B cell (primary cell): Measurements from ENCODE around the gene ANO2. TPM values are rescaled to one million over a fixed set of nuclear protein-coding genes. Genes with fewer than 3 reads are reported as not detected.

Experiments
- ATAC-seq: fragments of 200-7000 bp; cut with Tn5 transposase; one replicate; pipeline ENCODE4 v1.10.0; 2021; ENCODE audit warnings: low read depth, mild to moderate bottlenecking, moderate number of reproducible peaks, moderate library complexity
- CTCF ChIA-PET: fragments of 350-600 bp; sonication (Branson Sonifier 250); formaldehyde crosslinking; loops from one replicate; lab custom pipeline; 2021; ENCODE audit warnings: antibody characterized with exemption, inconsistent platforms; lab: Charles Lee
- POLR2A ChIA-PET: fragments of 350-600 bp; sonication (Branson Sonifier 250); formaldehyde crosslinking; loops from one replicate; lab custom pipeline; 2021; ENCODE audit warnings: antibody characterized with exemption; lab: Charles Lee
- DNase-seq: peaks from one replicate; pipeline ENCODE4 v3.0.0; 2013
- H2AFZ ChIP-seq: 2 replicates; pipeline ENCODE4 v1.6.1; 2012; ENCODE audit warnings: mild to moderate bottlenecking, low read depth, low read length; ENCODE audit not compliant: insufficient read depth, poor library complexity, severe bottlenecking
- H3K27ac ChIP-seq, 2 donors: 1 replicate in 1 of 2; 2 replicates in 1 of 2; pipeline ENCODE4 v1.5.1; 2012 to 2013; ENCODE audit warnings: low read length in 2 of 2, mild to moderate bottlenecking in 2 of 2, moderate library complexity in 1 of 2
- H3K27me3 ChIP-seq, 4 experiments: fragments of 200-600 bp in 1 of 4; sonication (generic) in 1 of 4; replicated peaks in 1 of 4; 1 replicate in 2 of 4; 2 replicates in 2 of 4; pipeline versions ENCODE4 v1.6.1 to v1.7.0; 2013 to 2016; ENCODE audit warnings: low read length in 3 of 4, mild to moderate bottlenecking in 2 of 4, mixed read lengths in 1 of 4, moderate library complexity in 1 of 4; ENCODE audit not compliant: insufficient read depth in 4 of 4, control insufficient read depth in 3 of 4; ENCODE audit errors: control extremely low read depth in 1 of 4
- H3K36me3 ChIP-seq, 2 experiments: replicated peaks in 1 of 2; 1 replicate in 1 of 2; 2 replicates in 1 of 2; pipeline versions ENCODE4 v1.6.1 to v1.7.1; 2013; ENCODE audit warnings: low read length in 1 of 2; ENCODE audit not compliant: insufficient read depth in 2 of 2, control insufficient read depth in 1 of 2; ENCODE audit errors: control extremely low read depth in 1 of 2, extremely low read depth in 1 of 2
- H3K4me1 ChIP-seq, 2 donors: fragments of 200-600 bp in 1 of 2; sonication (generic) in 1 of 2; 1 replicate in 1 of 2; 2 replicates in 1 of 2; pipeline versions ENCODE4 v1.5.1 to v1.6.1; 2013 to 2017; ENCODE audit warnings: low read length in 2 of 2; ENCODE audit not compliant: control insufficient read depth in 2 of 2, insufficient read depth in 2 of 2
- H3K4me2 ChIP-seq: replicated peaks from 2 replicates; pipeline ENCODE3; 2012; ENCODE audit warnings: mild to moderate bottlenecking, low read depth, low read length; ENCODE audit not compliant: poor library complexity, severe bottlenecking
- H3K4me3 ChIP-seq, 5 experiments: fragments of 200-600 bp in 1 of 5; sonication (generic) in 1 of 5; 1 replicate in 3 of 5; 2 replicates in 2 of 5; pipeline versions ENCODE4 v1.5.1 to v1.7.0; 2011 to 2016; ENCODE audit warnings: low read length in 4 of 5, mild to moderate bottlenecking in 4 of 5, low read depth in 2 of 5, control low read depth in 1 of 5, moderate library complexity in 1 of 5; ENCODE audit not compliant: insufficient read depth in 1 of 5; ENCODE audit errors: control extremely low read depth in 1 of 5, extremely low read depth in 1 of 5
- H3K79me2 ChIP-seq: fragments of 200-600 bp; sonication (generic); one replicate; pipeline ENCODE4 v1.6.0; 2016; ENCODE audit warnings: low read length; ENCODE audit not compliant: control insufficient read depth, insufficient read depth
- H3K9ac ChIP-seq: fragments of 200-600 bp; sonication (generic); 2 replicates; pipeline ENCODE4 v1.6.1; 2017; ENCODE audit warnings: mild to moderate bottlenecking, low read length, moderate library complexity
- H3K9me3 ChIP-seq, 3 donors: one replicate each; pipeline versions ENCODE4 v1.6.1 to v1.7.1; 2013; ENCODE audit warnings: low read length in 2 of 3; ENCODE audit not compliant: control insufficient read depth in 2 of 3, insufficient read depth in 1 of 3; ENCODE audit errors: control extremely low read depth in 1 of 3
- H4K20me1 ChIP-seq: 2 replicates; pipeline ENCODE4 v1.6.0; 2012; ENCODE audit warnings: mild to moderate bottlenecking, low read length; ENCODE audit not compliant: insufficient read depth, control insufficient read depth, poor library complexity, severe bottlenecking
- H3K27ac Mint-ChIP-seq: one replicate; pipeline ENCODE4 v1.8.0; 2021; ENCODE audit warnings: mixed read lengths
- H3K27me3 Mint-ChIP-seq: one replicate; pipeline ENCODE4 v1.8.0; 2021; ENCODE audit warnings: mixed read lengths
- H3K4me1 Mint-ChIP-seq: one replicate; pipeline ENCODE4 v1.8.0; 2021; ENCODE audit warnings: mixed read lengths
- H3K4me3 Mint-ChIP-seq: one replicate; pipeline ENCODE4 v1.8.0; 2021; ENCODE audit warnings: mixed read lengths
- H3K9me3 Mint-ChIP-seq: one replicate; pipeline ENCODE4 v1.8.0; 2022; ENCODE audit warnings: mixed read lengths; ENCODE audit not compliant: insufficient read depth
- EZH2 ChIP-seq: IDR thresholded peaks from 2 replicates; pipeline ENCODE4 v1.6.1; 2012; ENCODE audit warnings: borderline replicate concordance, low read depth, mild to moderate bottlenecking, moderate library complexity, low read length; ENCODE audit not compliant: insufficient read depth, poor library complexity, severe bottlenecking
- WGBS: methylation state at CpG from one replicate; pipeline ENCODE4 v1.1.5; 2013; ENCODE audit warnings: missing lambda C conversion rate; ENCODE audit not compliant: insufficient coverage; 5-methylcytosine and 5-hydroxymethylcytosine counted together
- intact Hi-C: fragments of 100-400 bp; cut with micrococcal nuclease; formaldehyde crosslinking; loops from one replicate; pipeline ENCODE4 v1.10.0; 2022
- polyA plus RNA-seq: library from polyadenylated mRNA; depleted of rRNA; stranded (reverse); fragments of >200 nt; gene quantifications from 2 replicates; pipeline ENCODE4 v1.2.3, GENCODE V29; 2012
- total RNA-seq, 2 donors: library from RNA; stranded (reverse); fragments of 120-200 nt in 1 of 2; gene quantifications; 1 replicate in 1 of 2; 2 replicates in 1 of 2; pipeline versions ENCODE4 v1.2.3 to v1.2.4, GENCODE V29; 2013 to 2022
- TF ChIP-seq, protein P1 (sequence below): fragments of 200-600 bp; IDR thresholded peaks from one replicate; pipeline ENCODE4 v1.8.0; 2022; ENCODE audit warnings: antibody characterized with exemption, mild to moderate bottlenecking

Gene ANO2
- total and polyA plus RNA-seq, 2 donors (not counting 1 experiment from before 2014, with no cell fraction given), result not detected

DNA sequence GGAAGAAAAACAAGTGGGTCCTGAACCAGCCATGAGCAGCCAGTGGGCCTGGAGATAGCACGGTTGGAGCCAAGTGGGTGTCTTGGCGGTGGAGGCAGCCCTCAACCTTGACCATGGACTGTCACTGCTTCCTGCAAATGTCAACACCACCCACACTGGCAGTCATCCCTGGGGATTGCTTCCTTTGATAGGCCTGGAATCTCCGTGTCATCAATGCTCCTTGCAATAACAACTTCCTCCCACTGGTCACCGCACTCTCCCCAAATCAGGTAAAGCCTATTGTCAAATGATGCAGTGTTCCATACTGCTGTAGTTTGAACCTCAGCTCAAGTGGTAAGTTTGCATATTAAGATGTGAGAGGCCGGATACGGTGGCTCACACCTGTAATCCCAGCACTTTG lies 384.0 kb downstream of the ANO2 start:
- DNase-seq, result no peak
- Mint-ChIP-seq H3K27me3 (peaks cover 24% of the 10 kb centered on the region), H3K27ac (no peak overlapping the region), H3K4me1 (no peaks in the 10 kb centered on the region), H3K9me3 (peaks cover 2% of the 10 kb centered on the region), H3K4me3 (no peak overlapping the region)
- H3K4me1 ChIP-seq, result no peaks in the 10 kb centered on the region
- ATAC-seq, result no peak
- H3K4me2 ChIP-seq, result no peak overlapping the region
- no peak overlapping the region for H3K4me3 ChIP-seq
- intact Hi-C loops, result no loop called here
- H3K79me2 ChIP-seq, result no peaks in the 10 kb centered on the region
- H4K20me1 ChIP-seq, result no peaks in the 10 kb centered on the region
- no peak for TF ChIP-seq EZH2
- TF ChIP-seq, protein P1, sequence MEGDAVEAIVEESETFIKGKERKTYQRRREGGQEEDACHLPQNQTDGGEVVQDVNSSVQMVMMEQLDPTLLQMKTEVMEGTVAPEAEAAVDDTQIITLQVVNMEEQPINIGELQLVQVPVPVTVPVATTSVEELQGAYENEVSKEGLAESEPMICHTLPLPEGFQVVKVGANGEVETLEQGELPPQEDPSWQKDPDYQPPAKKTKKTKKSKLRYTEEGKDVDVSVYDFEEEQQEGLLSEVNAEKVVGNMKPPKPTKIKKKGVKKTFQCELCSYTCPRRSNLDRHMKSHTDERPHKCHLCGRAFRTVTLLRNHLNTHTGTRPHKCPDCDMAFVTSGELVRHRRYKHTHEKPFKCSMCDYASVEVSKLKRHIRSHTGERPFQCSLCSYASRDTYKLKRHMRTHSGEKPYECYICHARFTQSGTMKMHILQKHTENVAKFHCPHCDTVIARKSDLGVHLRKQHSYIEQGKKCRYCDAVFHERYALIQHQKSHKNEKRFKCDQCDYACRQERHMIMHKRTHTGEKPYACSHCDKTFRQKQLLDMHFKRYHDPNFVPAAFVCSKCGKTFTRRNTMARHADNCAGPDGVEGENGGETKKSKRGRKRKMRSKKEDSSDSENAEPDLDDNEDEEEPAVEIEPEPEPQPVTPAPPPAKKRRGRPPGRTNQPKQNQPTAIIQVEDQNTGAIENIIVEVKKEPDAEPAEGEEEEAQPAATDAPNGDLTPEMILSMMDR, result no peak
- H2AFZ ChIP-seq, result no peak overlapping the region
- peaks cover 0 to under 1% (median 0%) of the 10 kb centered on the region in 3 donors for H3K9me3 ChIP-seq
- ChIA-PET CTCF (no interaction called here), POLR2A (no interaction called here)
- WGBS, result 50% methylated on average over 3 of the region's 6 CpGs
- no peak overlapping the region for H3K27ac ChIP-seq
- no peak overlapping the region for H3K9ac ChIP-seq
- no peaks in the 10 kb centered on the region for H3K27me3 ChIP-seq
- H3K36me3 ChIP-seq, result no peaks in the 10 kb centered on the region

- no peak overlapping the region for H3K4me3 Mint-ChIP-seq
These were observed 384.8 kb downstream of the ANO2 start for GRCh38 chr12:5560265-5560664.

More at GRCh38 chr12:5560265-5560664, 384.8 kb downstream of the ANO2 start:
- H3K36me3 ChIP-seq, result no peaks in the 10 kb centered on the region
- no peaks in the 10 kb centered on the region for H4K20me1 ChIP-seq
- H2AFZ ChIP-seq, result no peak overlapping the region
- H3K27me3 ChIP-seq, result no peaks in the 10 kb centered on the region
- CTCF ChIA-PET, result no interaction called here
- H3K9me3 ChIP-seq, result peaks cover 0 to 3% (median 0%) of the 10 kb centered on the region in 3 donors
- no peak overlapping the region for H3K27ac ChIP-seq
- no peak overlapping the region for H3K27ac Mint-ChIP-seq
- H3K4me2 ChIP-seq, result no peak overlapping the region
- intact Hi-C loops, result no loop called here
- no peak overlapping the region for H3K9ac ChIP-seq
- no peaks in the 10 kb centered on the region for H3K4me1 Mint-ChIP-seq
- no peak for TF ChIP-seq EZH2
- TF ChIP-seq, protein P1, result no peak
- H3K4me1 ChIP-seq, result no peaks in the 10 kb centered on the region
- 25% methylated on average over 1 of the region's 4 CpGs for WGBS
- no peak overlapping the region for H3K4me3 ChIP-seq
- ATAC-seq (no peak), DNase-seq (no peak)
- H3K9me3 Mint-ChIP-seq, result peaks cover 3% of the 10 kb centered on the region
- peaks cover 19% of the 10 kb centered on the region for H3K27me3 Mint-ChIP-seq
- no peaks in the 10 kb centered on the region for H3K79me2 ChIP-seq
- POLR2A ChIA-PET, result no interaction called here
